Retinal pigment epithelial cell (primary cell): ENCODE data around the gene COL11A2.

Experiments used
- DNase-seq: peaks from one replicate; pipeline ENCODE4 v3.0.0-alpha.2; 2010; ENCODE audit warnings: low read depth
- H3K4me3 ChIP-seq: 2 replicates; pipeline ENCODE4 v1.5.1; 2011; ENCODE audit warnings: mild to moderate bottlenecking, low read length, control low read depth, moderate library complexity
- CTCF ChIP-seq: conservative IDR thresholded peaks from 2 replicates; pipeline ENCODE4 v1.5.1; 2011; ENCODE audit warnings: low read depth, low read length, control low read depth, inconsistent platforms

COL11A2 gene

GRCh38 chr6:33175436-33176069 is 16.7 kb downstream of the COL11A2 start:
- no peak overlapping the region for H3K4me3 ChIP-seq
- DNase-seq: no peak
- TF ChIP-seq CTCF: peak; percentile 11

GRCh38 chr6:33174784-33175183 is 17.5 kb downstream of the COL11A2 start:
- H3K4me3 ChIP-seq: no peak overlapping the region
- DNase-seq: no peak
- TF ChIP-seq CTCF: no peak

GRCh38 chr6:33173535-33174180 is 18.6 kb downstream of the COL11A2 start:
- H3K4me3 ChIP-seq: no peak overlapping the region
- no peak for DNase-seq
- no peak for TF ChIP-seq CTCF

GRCh38 chr6:33172688-33173534 is 19.4 kb downstream of the COL11A2 start:
- DNase-seq: no peak
- TF ChIP-seq CTCF: peak; percentile 90
- no peak overlapping the region for H3K4me3 ChIP-seq

- TF ChIP-seq CTCF: no peak
- DNase-seq: no peak
- H3K4me3 ChIP-seq: no peak overlapping the region
Measured at GRCh38 chr6:33171880-33172687, 20.2 kb downstream of the COL11A2 start.

GRCh38 chr6:33171016-33171879 is 21.0 kb downstream of the COL11A2 start:
- H3K4me3 ChIP-seq: no peak overlapping the region
- TF ChIP-seq CTCF: no peak
- DNase-seq: no peak
